ENCODE results near the gene PALMD. TPM values are rescaled to one million over a fixed set of nuclear protein-coding genes. Genes with fewer than 3 reads are reported as not detected.

The PALMD gene
- total RNA-seq, 1 donor from 2014 or later, result not detected

- Histone ChIP-seq H3K4me1 (peaks cover 15% of the 10 kb centered on the region), H3K27ac (no peak overlapping the region), H3F3A (ENCODE audit: low read depth) (no peaks in the 10 kb centered on the region), H3K4me3 (no peak overlapping the region), H3K9ac (no peak overlapping the region), H3K79me2 (ENCODE audit: low read depth) (no peaks in the 10 kb centered on the region), H3K27me3 (no peaks in the 10 kb centered on the region), H3K36me3 (no peaks in the 10 kb centered on the region), H3K9me3 (ENCODE audit: low read depth) (no peaks in the 10 kb centered on the region), H4K20me1 (ENCODE audit: low read depth) (no peaks in the 10 kb centered on the region), H2AFZ (replicated peaks) (no peak overlapping the region), H3K4me2 (no peak overlapping the region)
- H3K4me1 Mint-ChIP-seq, result peaks cover 19% of the 10 kb centered on the region
- peak; percentile 53 for DNase-seq (ENCODE audit: low spot score)
- H3K4me3 Mint-ChIP-seq, result no peak overlapping the region
- no peaks in the 10 kb centered on the region for H3K27me3 Mint-ChIP-seq (ENCODE audit: insufficient read depth, low read depth)
- H3K27ac Mint-ChIP-seq, result no peak overlapping the region
- no peaks in the 10 kb centered on the region for H3K9me3 Mint-ChIP-seq
- H3K36me3 Mint-ChIP-seq, result no peaks in the 10 kb centered on the region
- TF ChIP-seq EZH2phosphoT487 (IDR thresholded peaks at IDR 0.05) (no peak), EZH2 (IDR thresholded peaks at IDR 0.05) (no peak), CTCF (IDR thresholded peaks at IDR 0.05) (peak; percentile 67)
Observed at GRCh38 chr1:99728494-99729235, 82.8 kb downstream of the PALMD start.

GRCh38 chr1:99731384-99731783 lies 85.5 kb downstream of the PALMD start:
- H4K20me1 ChIP-seq (ENCODE audit: low read depth), result no peaks in the 10 kb centered on the region
- TF ChIP-seq EZH2phosphoT487 (IDR thresholded peaks at IDR 0.05), result no peak
- no peak for TF ChIP-seq EZH2 (IDR thresholded peaks at IDR 0.05)
- no peak for TF ChIP-seq CTCF (IDR thresholded peaks at IDR 0.05)
- H3K27me3 ChIP-seq, result no peaks in the 10 kb centered on the region
- H3K36me3 Mint-ChIP-seq, result no peaks in the 10 kb centered on the region
- no peak overlapping the region for H3K4me3 ChIP-seq
- no peak overlapping the region for H3K27ac Mint-ChIP-seq
- no peaks in the 10 kb centered on the region for H3K9me3 Mint-ChIP-seq
- H3K4me1 ChIP-seq, result peaks cover 10% of the 10 kb centered on the region
- H3K9me3 ChIP-seq (ENCODE audit: low read depth), result no peaks in the 10 kb centered on the region
- H2AFZ ChIP-seq (replicated peaks), result no peak overlapping the region
- H3K4me2 ChIP-seq, result no peak overlapping the region
- H3K79me2 ChIP-seq (ENCODE audit: low read depth), result no peaks in the 10 kb centered on the region
- H3K9ac ChIP-seq, result no peak overlapping the region
- no peak for DNase-seq (ENCODE audit: low spot score)
- no peaks in the 10 kb centered on the region for H3F3A ChIP-seq (ENCODE audit: low read depth)
- no peaks in the 10 kb centered on the region for H3K36me3 ChIP-seq
- H3K4me1 Mint-ChIP-seq, result peaks cover 11% of the 10 kb centered on the region
- H3K4me3 Mint-ChIP-seq, result no peak overlapping the region
- no peaks in the 10 kb centered on the region for H3K27me3 Mint-ChIP-seq (ENCODE audit: insufficient read depth, low read depth)
- H3K27ac ChIP-seq, result no peak overlapping the region

GRCh38 chr1:99735852-99736251 lies 89.9 kb downstream of the PALMD start:
- H4K20me1 ChIP-seq (ENCODE audit: low read depth), result no peaks in the 10 kb centered on the region
- DNase-seq (ENCODE audit: low spot score), result no peak
- no peaks in the 10 kb centered on the region for H3K9me3 ChIP-seq (ENCODE audit: low read depth)
- H3F3A ChIP-seq (ENCODE audit: low read depth), result no peaks in the 10 kb centered on the region
- H3K4me2 ChIP-seq, result no peak overlapping the region
- no peaks in the 10 kb centered on the region for H3K36me3 Mint-ChIP-seq
- no peak overlapping the region for H3K4me3 ChIP-seq
- H3K27ac Mint-ChIP-seq, result no peak overlapping the region
- H3K4me1 ChIP-seq, result no peaks in the 10 kb centered on the region
- no peaks in the 10 kb centered on the region for H3K27me3 ChIP-seq
- H3K4me3 Mint-ChIP-seq, result no peak overlapping the region
- no peaks in the 10 kb centered on the region for H3K79me2 ChIP-seq (ENCODE audit: low read depth)
- no peak overlapping the region for H2AFZ ChIP-seq (replicated peaks)
- no peaks in the 10 kb centered on the region for H3K36me3 ChIP-seq
- no peaks in the 10 kb centered on the region for H3K27me3 Mint-ChIP-seq (ENCODE audit: insufficient read depth, low read depth)
- TF ChIP-seq EZH2phosphoT487 (IDR thresholded peaks at IDR 0.05) (no peak), EZH2 (IDR thresholded peaks at IDR 0.05) (no peak)
- peaks cover 6% of the 10 kb centered on the region for H3K4me1 Mint-ChIP-seq
- H3K27ac ChIP-seq, result no peak overlapping the region
- no peaks in the 10 kb centered on the region for H3K9me3 Mint-ChIP-seq
- H3K9ac ChIP-seq, result no peak overlapping the region

GRCh38 chr1:99737016-99737415 lies 91.1 kb downstream of the PALMD start:
- Mint-ChIP-seq H3K4me3 (no peak overlapping the region), H3K36me3 (no peaks in the 10 kb centered on the region), H3K27me3 (ENCODE audit: insufficient read depth, low read depth) (no peaks in the 10 kb centered on the region), H3K27ac (no peak overlapping the region), H3K9me3 (no peaks in the 10 kb centered on the region), H3K4me1 (peaks cover 6% of the 10 kb centered on the region)
- Histone ChIP-seq H3K36me3 (no peaks in the 10 kb centered on the region), H4K20me1 (ENCODE audit: low read depth) (no peaks in the 10 kb centered on the region), H2AFZ (replicated peaks) (no peak overlapping the region), H3K4me1 (no peaks in the 10 kb centered on the region), H3K9ac (no peak overlapping the region), H3K4me2 (no peak overlapping the region), H3K27ac (no peak overlapping the region), H3K4me3 (no peak overlapping the region), H3K79me2 (ENCODE audit: low read depth) (no peaks in the 10 kb centered on the region), H3K27me3 (no peaks in the 10 kb centered on the region), H3K9me3 (ENCODE audit: low read depth) (no peaks in the 10 kb centered on the region), H3F3A (ENCODE audit: low read depth) (no peaks in the 10 kb centered on the region)
- TF ChIP-seq EZH2phosphoT487 (IDR thresholded peaks at IDR 0.05) (no peak), EZH2 (IDR thresholded peaks at IDR 0.05) (no peak), CTCF (IDR thresholded peaks at IDR 0.05) (peak; percentile 66)
- DNase-seq (ENCODE audit: low spot score), result peak; percentile 71

Measured in neural progenitor cell (in vitro differentiated cells).